ENCODE measurements around the gene SEPHS2.

DNA sequence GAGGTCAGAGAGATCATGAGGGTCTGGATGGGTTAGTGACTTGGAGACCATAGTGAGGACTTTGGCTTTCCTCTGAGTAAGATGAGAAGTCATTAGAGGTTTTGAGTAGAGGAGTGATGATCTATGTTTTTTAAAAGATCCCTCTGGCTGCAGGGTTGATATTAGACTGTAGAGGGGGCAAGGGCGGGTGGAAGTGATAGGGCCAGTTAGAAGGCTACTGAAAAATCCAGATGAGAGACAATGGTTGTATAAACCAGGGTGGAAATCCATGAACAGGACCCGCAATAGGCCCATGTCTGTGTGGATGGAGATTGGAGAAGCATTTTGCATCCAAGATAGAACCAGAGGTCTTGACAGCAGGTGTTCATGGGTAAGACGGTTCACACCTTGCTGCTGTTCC lies 36.7 kb upstream of the SEPHS2 start:
- TF ChIP-seq CTCF (conservative IDR thresholded peaks at IDR 0.05; ENCODE audit: low read length) (peak; percentile 51), EZH2phosphoT487 (IDR thresholded peaks at IDR 0.05; ENCODE audit: borderline replicate concordance) (no peak)

Data from Loucy (cell line).